Left ventricle myocardium inferior (tissue), 1 donor: ENCODE measurements around the gene SERTAD1. TPM values are rescaled to one million over a fixed set of nuclear protein-coding genes. Genes with fewer than 3 reads are reported as not detected.
"Not testable (repeated sequence)": the region's sequence is repeated elsewhere in the genome, so short reads cannot be mapped to it uniquely, and the experiment has no call there.

Experiments
- DNase-seq: peaks from one replicate; pipeline ENCODE4 v3.0.0-alpha.2; 2020
- H3K27ac ChIP-seq: fragments of 200-600 bp; replicated peaks from 2 replicates; pipeline ENCODE4 v1.8.0; 2021
- H3K27me3 ChIP-seq: fragments of 200-600 bp; 2 replicates; pipeline ENCODE4 v1.8.0; 2021; ENCODE audit warnings: low read depth
- H3K36me3 ChIP-seq: fragments of 200-600 bp; 2 replicates; pipeline ENCODE4 v1.8.0; 2021
- H3K4me1 ChIP-seq: fragments of 200-600 bp; 2 replicates; pipeline ENCODE4 v1.8.0; 2021
- H3K4me3 ChIP-seq: fragments of 200-600 bp; 2 replicates; pipeline ENCODE4 v1.8.0; 2021; ENCODE audit warnings: mild to moderate bottlenecking, moderate library complexity
- H3K9me3 ChIP-seq: fragments of 200-600 bp; replicated peaks from 2 replicates; pipeline ENCODE4 v1.8.0; 2021
- CTCF ChIP-seq: fragments of 200-600 bp; IDR thresholded peaks from 2 replicates; pipeline ENCODE4 v1.8.0; 2021; ENCODE audit warnings: antibody characterized with exemption, mild to moderate bottlenecking, borderline replicate concordance
- intact Hi-C: fragments of 100-400 bp; cut with micrococcal nuclease; formaldehyde crosslinking; loops from one replicate; pipeline ENCODE4 v1.11.0; 2022
- total RNA-seq: library from RNA; stranded (reverse); fragmentation: NEBNext Ultra II Directional; extraction: Animal tissue kit (Norgen Biotek cat#: 25700); gene quantifications from one replicate; pipeline ENCODE4 v1.2.1, GENCODE V29; 2021
- donor health status: DM: no; HTN: yes; CAD: no; lungs with severe emphysema.

Gene SERTAD1
- total RNA-seq, 1 donor from 2014 or later, result 9.2 TPM

- no peak overlapping the region for H3K4me3 ChIP-seq
- H3K9me3 ChIP-seq, result no peaks in the 10 kb centered on the region
- intact Hi-C loops, result no loop called here
- peak overlapping the region; percentile 97 for H3K27ac ChIP-seq
- H3K36me3 ChIP-seq, result no peaks in the 10 kb centered on the region
- no peak for TF ChIP-seq CTCF
- peaks cover 28% of the 10 kb centered on the region for H3K4me1 ChIP-seq
- DNase-seq, result no peak
- H3K27me3 ChIP-seq, result no peaks in the 10 kb centered on the region
Observed at GRCh38 chr19:40431698-40432097, 5.9 kb upstream of the SERTAD1 start.

- H3K36me3 ChIP-seq, H3K27me3 ChIP-seq, DNase-seq, H3K9me3 ChIP-seq, intact Hi-C loops, H3K27ac ChIP-seq, H3K4me3 ChIP-seq: not testable (repeated sequence)
- peaks cover 37% of the 10 kb centered on the region for H3K4me1 ChIP-seq
Observed at GRCh38 chr19:40430242-40430641, 4.5 kb upstream of the SERTAD1 start.

- DNase-seq, H3K27me3 ChIP-seq, intact Hi-C loops, H3K27ac ChIP-seq, H3K4me3 ChIP-seq, H3K9me3 ChIP-seq, H3K36me3 ChIP-seq: not testable (repeated sequence)
- peaks cover 47% of the 10 kb centered on the region for H3K4me1 ChIP-seq
Observed at GRCh38 chr19:40428197-40428596, 2.4 kb upstream of the SERTAD1 start.

GRCh38 chr19:40424637-40425449 lies 949 bp downstream of the SERTAD1 start:
- Histone ChIP-seq H3K27me3 (no peaks in the 10 kb centered on the region), H3K4me1 (peaks cover 64% of the 10 kb centered on the region), H3K27ac (peak overlapping the region; percentile 99), H3K36me3 (peaks cover 13% of the 10 kb centered on the region), H3K4me3 (peak overlapping the region; percentile 97), H3K9me3 (no peaks in the 10 kb centered on the region)
- no peak for DNase-seq
- intact Hi-C loops, result loop anchor here (1.0 kb wide), 1 partner anchor 18 kb away; no protein-coding TSS in a partner anchor
- no peak for TF ChIP-seq CTCF

GRCh38 chr19:40423938-40424337 lies 1.9 kb downstream of the SERTAD1 start:
- no peaks in the 10 kb centered on the region for H3K9me3 ChIP-seq
- DNase-seq, result no peak
- H3K27ac ChIP-seq, result peak overlapping the region; percentile 99
- peak overlapping the region; percentile 97 for H3K4me3 ChIP-seq
- intact Hi-C loops, result no loop called here
- peaks cover 64% of the 10 kb centered on the region for H3K4me1 ChIP-seq
- no peaks in the 10 kb centered on the region for H3K27me3 ChIP-seq
- H3K36me3 ChIP-seq, result peaks cover 13% of the 10 kb centered on the region
- TF ChIP-seq CTCF, result no peak

- Histone ChIP-seq H3K36me3 (peaks cover 13% of the 10 kb centered on the region), H3K4me3 (peak overlapping the region; percentile 97), H3K27me3 (no peaks in the 10 kb centered on the region), H3K27ac (peak overlapping the region; percentile 99), H3K9me3 (no peaks in the 10 kb centered on the region), H3K4me1 (peaks cover 64% of the 10 kb centered on the region)
- no peak for TF ChIP-seq CTCF
- intact Hi-C loops, result no loop called here
- DNase-seq, result no peak
Observed at GRCh38 chr19:40422748-40423566, 2.8 kb downstream of the SERTAD1 start.
